Right ventricle myocardium inferior (tissue), 1 donor: Measurements from ENCODE around the gene USP10. TPM values are rescaled to one million over a fixed set of nuclear protein-coding genes. Genes with fewer than 3 reads are reported as not detected.
"Not testable (repeated sequence)": the region's sequence is repeated elsewhere in the genome, so short reads cannot be mapped to it uniquely, and the experiment has no call there.

ENCODE experiments used
- ATAC-seq: fragments of 200-7000 bp; cut with Tn5 transposase; one replicate; pipeline ENCODE4 v1.9.1; 2020; ENCODE audit warnings: mild to moderate bottlenecking, moderate library complexity
- DNase-seq: peaks from one replicate; pipeline ENCODE4 v3.0.0; 2021; ENCODE audit errors: missing footprints
- intact Hi-C: fragments of 100-400 bp; cut with DNase I; formaldehyde crosslinking; loops from one replicate; pipeline ENCODE4 v1.11.0; 2022
- total RNA-seq: library from RNA; stranded (reverse); fragmentation: NEBNext Ultra II Directional; extraction: Animal tissue kit (Norgen Biotek cat#: 25700); gene quantifications from one replicate; pipeline ENCODE4 v1.2.1, GENCODE V29; 2021
- donor health status: DM: no; HTN: yes; CAD: no; lungs with severe emphysema.

Gene USP10
- total RNA-seq, 1 donor from 2014 or later, result 76.5 TPM

DNA sequence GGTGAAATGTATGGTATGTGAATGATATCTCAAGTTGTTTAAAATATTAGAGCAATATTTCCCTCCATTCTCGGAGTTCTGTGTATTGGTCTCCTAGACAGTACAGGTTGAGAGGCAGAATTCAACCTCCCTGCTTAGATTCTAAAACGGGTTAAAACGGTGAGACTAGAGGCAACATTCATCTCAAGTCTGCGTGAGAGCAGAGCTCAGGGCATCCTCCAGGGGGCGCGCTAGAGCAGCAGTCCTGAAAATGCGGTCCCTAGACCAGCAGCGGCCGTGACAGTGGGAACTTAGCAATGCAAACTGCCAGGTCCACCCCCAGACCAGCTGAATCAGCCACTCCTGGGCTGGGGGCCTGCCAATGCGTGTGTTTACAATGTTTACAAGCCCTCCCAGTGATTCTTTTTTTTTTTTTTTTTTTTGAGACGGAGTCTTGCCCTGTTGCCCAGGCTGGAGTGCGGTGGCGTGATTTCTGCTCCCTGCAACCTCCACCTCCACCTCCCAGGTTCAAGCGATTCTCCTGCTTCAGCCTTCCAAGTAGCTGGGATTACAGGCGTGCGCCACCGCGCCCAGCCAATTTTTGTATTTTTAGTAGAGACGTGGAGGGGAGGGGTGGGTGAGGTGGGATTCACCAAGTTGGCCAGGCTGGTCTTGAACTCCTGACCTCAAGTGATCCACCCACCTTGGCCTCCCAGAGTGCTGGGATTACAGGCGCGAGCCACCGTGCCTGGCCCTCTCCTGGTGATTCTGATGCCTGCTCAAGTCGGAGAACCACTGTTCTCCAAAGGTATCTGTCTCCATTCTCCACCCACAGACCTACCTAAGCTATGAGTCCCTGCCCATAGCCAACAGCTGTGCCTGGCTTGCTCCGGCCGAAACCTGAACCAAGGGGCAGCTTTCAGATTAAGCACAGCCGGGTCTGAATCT, 27.3 kb upstream of the USP10 start:
- ATAC-seq (peak; percentile 80), DNase-seq (peak; percentile 90)
- intact Hi-C loops, result loop anchor here (2.0 kb wide), 1 partner anchor 54 kb away; no protein-coding TSS in a partner anchor

DNA sequence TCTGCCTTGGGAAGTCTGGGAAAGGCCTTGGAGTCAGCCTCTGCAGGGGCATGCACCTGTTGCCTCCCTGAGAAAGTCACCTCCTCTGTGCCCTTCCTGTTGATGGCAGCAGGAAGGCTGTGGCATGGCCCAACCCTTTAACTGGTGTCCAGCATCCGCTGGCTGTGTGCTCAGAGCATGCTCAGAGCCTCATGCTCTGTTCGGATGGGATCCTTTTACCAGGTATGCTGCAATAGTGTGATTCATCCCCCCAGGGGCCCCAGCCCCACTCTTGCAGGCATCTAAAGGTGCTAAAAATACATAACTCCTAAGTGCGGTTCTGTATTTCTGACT, 26.6 kb upstream of the USP10 start:
- no peak for DNase-seq
- ATAC-seq, result no peak
- intact Hi-C loops, result loop anchor here (2.0 kb wide), 1 partner anchor 54 kb away; no protein-coding TSS in a partner anchor

DNA sequence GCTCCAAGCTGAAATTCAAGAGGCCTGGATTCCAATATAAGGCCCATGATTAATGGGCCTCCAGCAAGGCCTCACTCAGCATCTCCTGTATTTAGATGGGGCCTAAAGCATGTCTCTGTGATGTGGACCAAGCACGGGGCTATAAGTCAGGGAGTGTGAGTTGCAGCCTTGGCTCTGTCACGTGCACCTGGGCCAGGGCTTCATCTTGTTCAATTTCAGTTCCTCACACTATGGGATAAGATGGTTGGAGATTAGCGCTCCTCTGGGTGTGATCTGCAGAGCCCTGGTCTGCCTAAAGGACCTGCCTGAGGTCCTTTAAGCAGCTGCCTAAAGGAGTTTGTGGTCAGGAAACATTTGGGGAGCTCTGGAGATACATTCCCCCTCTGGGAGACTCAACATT, 26.2 kb upstream of the USP10 start:
- DNase-seq (no peak), ATAC-seq (no peak)
- intact Hi-C loops, result loop anchor here (2.0 kb wide), 1 partner anchor 53 kb away; no protein-coding TSS in a partner anchor

DNA sequence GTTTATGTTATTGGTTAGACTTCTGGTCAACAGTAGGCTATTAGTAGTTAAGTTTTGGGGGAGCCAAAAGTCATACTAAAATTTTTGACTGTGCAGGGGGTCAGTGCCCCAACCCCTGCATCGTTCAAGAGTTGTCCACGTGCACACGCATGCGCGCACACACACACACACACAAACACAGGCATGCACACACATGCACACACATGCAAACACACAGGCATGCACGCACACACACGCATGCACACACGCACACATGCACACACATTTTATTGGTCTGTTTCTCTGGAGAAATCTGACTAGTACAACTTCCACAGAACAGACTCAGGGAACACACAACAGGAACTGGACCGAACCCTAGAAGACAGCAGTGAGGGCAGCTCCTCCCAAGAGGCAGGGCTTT, 24.4 kb upstream of the USP10 start:
- intact Hi-C loops, result no loop called here
- DNase-seq (no peak), ATAC-seq (no peak)

DNA sequence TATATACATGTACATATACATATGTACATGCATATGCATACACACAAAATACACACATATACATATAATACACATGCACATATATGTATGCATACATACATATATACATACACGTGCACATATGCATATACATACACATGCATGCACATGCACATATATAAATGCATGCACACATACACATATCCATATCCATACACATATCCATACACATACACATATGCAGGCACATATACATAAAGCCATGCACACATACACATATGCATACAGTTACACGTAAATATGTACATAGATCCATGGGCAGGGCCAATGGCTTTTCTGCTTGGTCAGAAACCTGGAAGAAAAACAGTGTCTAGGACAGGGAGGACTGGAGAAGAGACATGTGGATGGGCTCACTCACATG, 23.9 kb upstream of the USP10 start:
- DNase-seq (no peak), ATAC-seq (no peak)
- intact Hi-C loops, result no loop called here

DNA sequence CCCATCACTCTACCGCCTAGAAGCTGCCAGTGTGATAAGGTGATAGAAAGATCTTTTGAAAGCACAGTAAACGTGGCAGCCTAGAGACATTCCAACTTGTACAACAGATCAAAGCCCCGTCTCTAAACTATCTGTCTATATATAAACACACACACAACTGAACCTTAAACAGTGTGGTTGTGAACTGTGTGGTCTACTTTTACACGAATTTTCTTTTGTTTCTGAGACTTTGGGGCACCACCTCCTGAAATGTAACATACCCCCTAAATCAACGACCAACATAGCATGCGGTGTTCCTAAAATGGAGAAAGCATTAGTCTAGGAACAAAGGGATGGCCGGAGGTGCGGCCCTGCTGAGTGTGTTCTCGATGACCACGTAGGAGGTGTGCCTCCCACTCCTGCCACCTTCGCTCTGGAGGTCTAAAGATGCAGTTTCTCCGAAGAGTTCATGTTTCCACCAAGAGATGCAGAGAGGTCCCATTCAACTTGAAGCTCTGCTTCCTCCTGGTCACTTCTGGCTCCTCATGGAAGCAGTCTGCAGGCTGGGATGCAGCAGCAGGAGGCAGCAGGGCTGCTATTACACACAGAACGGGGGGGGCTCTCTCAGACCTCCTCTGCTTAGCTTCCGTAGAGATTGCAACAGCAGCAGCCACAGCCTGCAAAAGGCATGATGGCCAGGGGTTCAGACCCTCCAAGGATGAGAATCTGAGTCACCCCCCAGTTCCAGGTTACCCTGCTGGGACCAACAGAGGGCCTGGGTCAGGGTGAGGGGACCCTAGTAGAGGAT, 22.6 kb upstream of the USP10 start:
- DNase-seq (no peak), ATAC-seq (no peak)
- intact Hi-C loops, result no loop called here

DNA sequence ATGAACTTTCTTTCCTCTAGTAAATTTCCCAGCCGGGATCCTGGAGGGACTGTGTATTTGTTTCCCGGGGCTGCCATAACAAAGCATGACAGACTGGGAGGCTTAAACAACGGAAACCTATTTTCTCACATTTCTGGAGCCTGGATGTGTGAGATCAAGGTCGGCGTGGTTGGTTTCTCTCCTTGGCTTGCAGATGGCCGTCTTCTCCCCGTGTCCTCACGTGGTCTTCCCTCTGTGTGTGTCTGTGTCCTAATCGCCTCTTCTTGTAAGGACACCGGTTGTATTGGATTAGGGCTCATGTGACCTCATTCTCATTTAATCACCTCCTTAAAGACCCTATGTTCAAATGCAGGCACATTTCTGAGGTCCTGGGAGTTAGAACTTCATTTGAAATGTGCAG, 22.0 kb upstream of the USP10 start:
- ATAC-seq (no peak), DNase-seq (no peak)
- intact Hi-C loops, result no loop called here

DNA sequence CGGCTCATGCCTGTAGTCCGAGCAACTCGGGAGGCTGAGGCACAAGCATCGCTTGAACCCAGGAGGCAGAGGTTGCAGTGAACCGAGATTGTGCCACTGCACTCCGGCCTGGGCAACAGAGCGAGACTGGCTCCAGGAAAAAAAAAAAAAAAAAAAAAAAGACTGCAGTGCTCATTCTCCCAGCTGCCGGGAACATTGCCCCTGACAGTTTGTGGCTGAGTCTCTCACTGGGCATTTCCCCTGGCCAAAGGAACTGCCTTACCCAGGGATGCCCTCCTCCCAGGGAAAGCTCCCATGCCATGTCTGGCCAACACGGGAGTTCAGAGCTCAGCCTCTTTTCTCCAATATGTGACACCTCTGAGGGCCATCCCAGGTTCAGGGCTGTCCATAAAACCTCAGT, 21.3 kb upstream of the USP10 start:
- intact Hi-C loops, result no loop called here
- ATAC-seq, result no peak
- no peak for DNase-seq

DNA sequence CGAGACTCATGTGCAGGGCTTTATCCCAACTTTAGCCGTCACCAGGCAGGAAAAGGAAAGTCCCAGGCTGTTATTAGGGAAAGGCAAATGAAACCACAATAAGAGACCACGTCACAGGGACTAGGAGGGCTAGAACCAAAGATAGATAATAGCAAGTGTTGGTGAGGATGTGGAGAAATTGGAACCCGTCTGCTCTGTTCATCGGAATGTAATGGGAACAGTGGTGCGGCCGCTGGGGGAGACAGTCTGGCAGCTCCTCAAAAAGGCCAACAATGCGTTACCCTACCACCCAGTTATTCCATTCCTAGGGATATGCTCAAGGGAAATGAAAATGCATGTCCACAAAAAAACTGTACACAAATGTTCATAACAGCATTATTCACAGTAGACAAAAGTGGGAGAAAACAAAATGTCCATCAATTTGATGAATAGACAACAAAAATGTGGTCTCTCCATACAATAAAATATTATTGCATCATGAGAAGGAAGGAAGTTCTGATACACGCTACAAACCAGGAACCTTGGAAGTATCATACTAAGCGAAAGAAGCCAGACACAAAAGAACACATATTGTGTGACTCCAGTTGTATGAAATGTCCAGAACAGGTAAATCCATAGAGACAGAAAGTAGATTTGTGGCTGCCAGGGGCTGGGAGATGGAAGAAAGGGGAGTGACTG, 19.5 kb upstream of the USP10 start:
- DNase-seq (no peak), ATAC-seq (no peak)

DNA sequence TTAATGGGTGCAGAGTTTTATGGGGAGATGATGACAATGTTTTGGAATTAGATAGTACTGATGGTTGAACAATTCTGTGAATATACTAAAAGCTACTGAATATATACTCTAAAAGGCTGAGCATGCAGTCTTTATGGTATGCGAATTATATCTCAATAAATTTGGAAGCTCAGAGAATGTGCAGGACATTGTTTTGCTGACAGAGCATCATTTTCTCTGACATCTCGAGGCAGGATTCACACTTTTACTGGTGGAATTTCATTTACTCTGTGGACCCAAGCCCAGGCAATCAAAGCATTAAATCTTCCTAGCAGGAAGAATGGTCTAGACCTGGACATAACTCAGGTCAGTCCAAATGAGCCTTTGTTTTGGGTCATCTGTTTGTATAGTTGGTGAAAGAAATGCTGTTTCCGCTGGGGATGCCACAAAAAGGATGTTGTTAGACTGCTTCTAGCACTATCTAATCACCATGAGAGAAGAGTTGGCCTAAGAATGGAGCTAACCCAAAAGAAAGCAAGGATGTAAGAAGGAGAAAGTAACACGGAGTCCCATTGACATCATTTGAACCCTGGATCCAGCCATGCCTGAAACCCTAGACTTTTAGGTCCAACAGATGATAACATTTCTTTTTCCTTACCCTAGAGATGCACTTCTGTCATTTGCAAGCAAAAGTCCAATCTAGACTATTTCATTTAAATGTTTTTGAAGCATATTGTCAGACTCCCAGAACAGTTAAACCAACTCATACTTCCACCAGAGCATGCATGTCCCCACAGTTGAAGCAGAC, 18.8 kb upstream of the USP10 start:
- ATAC-seq (no peak), DNase-seq (no peak)
- intact Hi-C loops, result no loop called here

More for the DNA sequence above, 19.5 kb upstream of the USP10 start:
- intact Hi-C loops, result no loop called here

DNA sequence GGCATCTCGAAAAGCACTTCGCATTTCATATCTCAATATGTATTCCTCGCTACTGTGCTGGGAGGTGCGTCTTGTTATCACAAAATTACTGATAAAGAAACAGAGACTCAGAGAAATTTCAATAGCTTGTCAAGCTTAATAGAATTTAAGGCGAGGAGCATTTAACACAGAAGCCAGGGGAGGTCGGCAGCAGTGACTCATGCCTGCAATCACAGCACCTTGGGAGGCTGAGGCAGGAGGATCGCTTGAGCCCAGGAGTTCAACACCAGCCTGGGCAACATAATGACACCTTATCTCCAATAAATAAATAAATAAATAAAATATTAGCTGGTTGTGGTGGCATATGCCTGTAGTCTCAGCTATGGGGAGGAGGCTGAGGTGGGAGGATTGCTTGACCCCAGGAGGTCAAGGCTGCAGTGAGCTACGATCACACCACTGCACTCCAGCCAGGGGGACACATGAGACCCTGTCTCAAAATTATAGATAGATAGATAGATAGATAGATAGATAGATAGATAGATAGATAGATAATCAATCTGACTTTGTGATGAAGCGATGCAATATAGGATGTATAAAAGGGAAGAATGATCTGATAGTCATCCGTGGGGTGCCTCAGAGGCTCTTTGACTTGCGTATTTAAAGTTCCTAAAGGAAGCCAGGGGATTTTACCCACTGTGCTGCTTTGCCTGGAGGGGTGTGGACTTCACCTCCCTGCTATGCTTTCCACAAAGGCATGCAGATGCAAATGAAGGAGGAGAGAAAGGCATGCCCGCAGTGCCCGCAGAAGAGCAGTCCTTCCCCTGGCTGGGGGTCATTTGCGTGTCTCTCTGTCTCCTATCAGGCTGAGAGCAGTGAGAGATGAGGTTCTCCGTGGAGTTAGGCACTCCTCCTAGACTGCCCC, 15.9 kb upstream of the USP10 start:
- no peak for ATAC-seq
- no peak for DNase-seq
- intact Hi-C loops, result no loop called here

DNA sequence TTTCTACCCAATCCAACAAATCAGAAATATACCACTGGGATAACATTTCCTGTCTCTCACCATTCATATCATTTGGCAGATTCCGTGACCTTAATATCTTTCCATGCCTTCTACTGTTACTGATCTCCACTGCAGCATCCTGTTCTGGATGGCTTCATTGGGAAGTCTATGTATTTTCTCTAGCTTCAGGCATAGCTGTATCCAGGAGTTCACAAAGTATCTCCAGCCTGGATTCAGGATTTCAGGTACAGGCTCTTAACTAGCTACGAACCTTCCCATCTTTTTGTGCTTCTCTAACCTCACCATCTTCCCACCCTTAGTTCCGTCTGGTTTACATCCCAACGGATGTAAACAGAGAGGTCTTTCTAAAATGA, 15.2 kb upstream of the USP10 start:
- DNase-seq (no peak), ATAC-seq (no peak)
- intact Hi-C loops, result no loop called here

DNA sequence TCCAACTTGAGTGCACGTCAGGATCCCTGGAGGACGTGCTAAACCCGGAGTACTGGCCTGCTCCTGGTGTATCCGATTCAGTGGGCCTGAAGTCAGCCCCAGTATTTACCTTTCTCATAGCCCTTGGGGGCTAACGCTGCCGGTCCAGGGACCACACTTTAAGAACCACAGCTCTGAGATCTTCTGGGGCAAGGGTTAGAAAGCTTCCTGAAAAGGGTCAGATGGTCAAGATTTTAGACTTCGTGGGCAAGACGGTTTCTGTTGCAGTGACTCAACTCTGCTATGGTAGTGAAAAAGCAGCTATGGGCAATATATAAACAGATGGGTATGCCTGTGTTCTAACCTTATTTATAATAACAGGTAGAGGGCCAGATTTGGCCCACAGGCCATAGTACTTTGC, 14.6 kb upstream of the USP10 start:
- intact Hi-C loops, result no loop called here
- DNase-seq, result no peak
- no peak for ATAC-seq

DNA sequence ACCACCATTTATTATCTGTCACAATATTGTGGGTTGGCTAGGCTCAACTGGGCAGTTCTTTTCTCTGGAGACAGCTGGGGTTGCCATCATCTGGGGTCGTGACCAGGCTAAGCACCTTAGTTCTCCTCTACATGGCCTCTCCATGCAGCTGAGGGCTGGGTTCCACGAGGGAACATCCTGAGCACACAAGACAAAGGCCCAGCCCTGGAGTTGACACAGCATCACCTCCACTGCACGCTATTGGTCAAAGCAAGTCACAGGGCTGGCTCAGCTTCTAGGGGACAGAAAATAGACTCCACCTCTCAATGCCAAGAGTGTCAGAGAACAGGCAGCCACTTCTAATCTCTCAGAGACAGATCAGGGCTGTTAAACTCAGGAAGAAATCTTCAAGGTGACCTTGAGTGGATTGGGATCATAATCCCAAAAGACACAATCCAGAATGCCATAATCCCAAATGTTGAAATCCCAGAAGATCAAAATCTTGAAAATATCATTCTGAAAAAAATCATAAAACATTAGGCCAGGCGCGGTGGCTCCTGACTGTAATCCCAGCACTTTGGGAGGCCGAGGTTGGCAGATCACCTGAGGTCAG, 13.0 kb upstream of the USP10 start:
- DNase-seq (no peak), ATAC-seq (no peak)
- intact Hi-C loops, result no loop called here

DNA sequence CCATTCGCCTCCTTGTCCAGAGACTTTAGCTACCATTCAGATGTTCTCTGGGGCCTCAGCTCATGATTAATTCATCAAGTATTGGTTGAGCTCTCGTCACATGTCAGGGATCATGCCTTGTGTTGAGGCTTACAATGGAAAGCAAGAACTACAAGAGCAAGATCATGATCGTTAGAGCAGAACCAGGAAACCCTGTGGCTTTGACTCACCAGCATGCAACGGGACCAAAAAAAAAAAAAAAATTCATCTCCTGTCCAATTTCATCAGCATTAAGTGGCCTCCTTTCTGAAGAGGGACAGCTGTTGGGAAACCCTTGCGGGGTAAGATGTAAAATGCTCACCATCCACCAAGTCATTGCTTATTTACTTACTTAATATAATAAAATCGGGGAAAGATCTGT, 12.1 kb upstream of the USP10 start:
- no peak for DNase-seq
- no peak for ATAC-seq
- intact Hi-C loops, result no loop called here

DNA sequence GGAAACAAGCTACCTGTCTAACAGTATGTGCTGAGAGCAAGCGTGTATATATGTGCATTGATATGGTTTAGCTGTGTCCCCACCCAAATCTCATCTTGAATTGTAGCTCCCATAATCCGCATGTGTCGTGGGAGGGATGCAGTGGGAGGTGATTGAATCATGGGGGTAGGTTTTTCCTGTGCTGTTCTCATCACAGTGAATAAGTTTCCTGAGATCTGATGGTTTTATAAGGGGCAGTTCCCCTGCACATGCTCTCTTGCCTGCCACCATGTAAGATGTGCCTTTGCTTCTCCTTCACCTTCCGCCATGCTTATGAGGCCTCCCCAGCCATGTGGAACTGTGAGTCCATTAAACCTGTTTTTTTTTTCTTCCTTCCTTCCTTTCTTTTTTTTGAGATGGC, 11.6 kb upstream of the USP10 start:
- intact Hi-C loops, DNase-seq, ATAC-seq: not testable (repeated sequence)

DNA sequence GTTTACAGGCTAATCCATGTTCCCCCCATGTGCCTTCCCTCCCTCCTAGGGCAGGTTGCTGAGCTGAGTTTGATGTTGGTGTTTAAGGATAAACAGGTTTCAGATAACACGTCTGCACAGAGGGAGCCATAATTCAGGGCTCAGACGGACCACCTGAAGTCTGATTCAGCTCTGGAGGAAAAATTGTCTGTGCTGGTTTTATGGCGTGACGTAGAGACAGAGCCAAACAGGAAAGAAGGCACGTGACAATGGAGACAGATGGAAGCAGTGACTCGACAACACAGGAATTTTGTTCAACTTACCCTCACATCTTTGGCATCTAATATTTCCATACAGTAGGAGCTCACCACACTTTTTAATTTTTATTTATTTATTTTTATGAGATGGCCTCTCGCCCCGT, 10.7 kb upstream of the USP10 start:
- intact Hi-C loops, result no loop called here
- DNase-seq (no peak), ATAC-seq (no peak)
